OCI-LY7 (cell line): ENCODE results near the gene NEK4. TPM values are rescaled to one million over a fixed set of nuclear protein-coding genes. Genes with fewer than 3 reads are reported as not detected.

Experiments
- BruUV-seq: library from RNA; stranded (reverse); fragments of 400-500 nt; replicated peaks from 2 replicates; lab custom pipeline; 2021; lab: Mats Ljungman, UMichigan
- CTCF ChIA-PET: fragments of 300-600 bp; sonication (Branson Sonifier 250); formaldehyde crosslinking; loops from one replicate; lab custom pipeline; 2022; ENCODE audit warnings: antibody characterized with exemption; ENCODE audit not compliant: unreplicated experiment; lab: Charles Lee
- POLR2A ChIA-PET: fragments of 300-600 bp; sonication (Branson Sonifier 250); formaldehyde crosslinking; loops from one replicate; lab custom pipeline; 2022; ENCODE audit warnings: antibody characterized with exemption; lab: Charles Lee
- DNase-seq: peaks from one replicate; pipeline ENCODE4 v3.0.0-alpha.2; 2015; ENCODE audit warnings: low spot score
- H2AFZ ChIP-seq: fragments of 200-600 bp; sonication (generic), shearing (Covaris generic); 2 replicates; pipeline ENCODE4 v1.6.1; 2014; ENCODE audit warnings: mild to moderate bottlenecking, antibody characterized with exemption, low read length, moderate library complexity
- H3K27ac ChIP-seq: fragments of 200-600 bp; sonication (generic); 2 replicates; pipeline ENCODE4 v1.5.1; 2014; ENCODE audit warnings: mixed run types, low read depth, mild to moderate bottlenecking, moderate library complexity, low read length, inconsistent platforms; ENCODE audit not compliant: poor library complexity, severe bottlenecking
- H3K36me3 ChIP-seq: fragments of 200-600 bp; sonication (generic); 2 replicates; pipeline ENCODE4 v1.6.1; 2014; ENCODE audit warnings: mild to moderate bottlenecking, antibody characterized with exemption, low read length, moderate library complexity, mixed read lengths; ENCODE audit not compliant: insufficient read depth
- H3K4me1 ChIP-seq: fragments of 200-600 bp; sonication (generic); 2 replicates; pipeline ENCODE4 v1.5.1; 2014; ENCODE audit warnings: mild to moderate bottlenecking, low read length; ENCODE audit not compliant: insufficient read depth, poor library complexity, severe bottlenecking
- H3K4me2 ChIP-seq: fragments of 200-600 bp; sonication (generic); 2 replicates; pipeline ENCODE4 v1.6.1; 2014; ENCODE audit warnings: mild to moderate bottlenecking, low read length
- H3K4me3 ChIP-seq: fragments of 200-600 bp; sonication (generic); 2 replicates; pipeline ENCODE4 v1.5.1; 2014; ENCODE audit warnings: mild to moderate bottlenecking, low read depth, low read length; ENCODE audit not compliant: poor library complexity, severe bottlenecking
- H3K79me2 ChIP-seq: fragments of 200-600 bp; sonication (generic); 2 replicates; pipeline ENCODE4 v1.6.1; 2016; ENCODE audit warnings: low read depth, mild to moderate bottlenecking, low read length, moderate library complexity, mixed read lengths; ENCODE audit not compliant: insufficient read depth
- H3K9me2 ChIP-seq: fragments of 200-600 bp; sonication (generic); 2 replicates; pipeline ENCODE4 v1.6.1; 2016; ENCODE audit warnings: mild to moderate bottlenecking, low read length, mixed read lengths; ENCODE audit not compliant: insufficient read depth
- H3K9me3 ChIP-seq: fragments of 200-600 bp; sonication (generic); 2 replicates; pipeline ENCODE4 v1.6.1; 2014; ENCODE audit warnings: mild to moderate bottlenecking, mixed run types, low read length, mixed read lengths
- H4K20me1 ChIP-seq: fragments of 200-600 bp; sonication (generic); 2 replicates; pipeline ENCODE4 v1.6.1; 2014; ENCODE audit warnings: mild to moderate bottlenecking, antibody characterized with exemption, low read length, moderate library complexity, mixed read lengths; ENCODE audit not compliant: insufficient read depth
- EZH2phosphoT487 ChIP-seq: fragments of 200-600 bp; sonication (generic); IDR thresholded peaks from 2 replicates; pipeline ENCODE4 v1.6.1; 2018; ENCODE audit warnings: low read depth, borderline replicate concordance, mild to moderate bottlenecking, mixed run types, antibody characterized with exemption, low read length, moderate library complexity, mixed read lengths
- intact Hi-C: fragments of 100-400 bp; cut with micrococcal nuclease; formaldehyde crosslinking; loops from one replicate; pipeline ENCODE4 v1.10.0; 2022; ENCODE audit not compliant: unreplicated experiment
- total RNA-seq, 2 experiments: library from RNA; depleted of rRNA in 1 of 2; stranded (reverse); fragments of >200 nt in 1 of 2; shearing (Covaris generic) in 1 of 2; gene quantifications; 2 replicates each; pipeline ENCODE4 v1.2.3, GENCODE V29; 2014 to 2022
- TF ChIP-seq, protein P1 (sequence below): fragments of 200-600 bp; sonication (generic); conservative IDR thresholded peaks from 2 replicates; pipeline ENCODE4 v1.5.1; 2014; ENCODE audit warnings: mild to moderate bottlenecking, antibody characterized with exemption, low read length, moderate library complexity, mixed read lengths

Gene NEK4
- total RNA-seq, 2 experiments from 2014 or later: 27.5 to 38.6 TPM

DNA sequence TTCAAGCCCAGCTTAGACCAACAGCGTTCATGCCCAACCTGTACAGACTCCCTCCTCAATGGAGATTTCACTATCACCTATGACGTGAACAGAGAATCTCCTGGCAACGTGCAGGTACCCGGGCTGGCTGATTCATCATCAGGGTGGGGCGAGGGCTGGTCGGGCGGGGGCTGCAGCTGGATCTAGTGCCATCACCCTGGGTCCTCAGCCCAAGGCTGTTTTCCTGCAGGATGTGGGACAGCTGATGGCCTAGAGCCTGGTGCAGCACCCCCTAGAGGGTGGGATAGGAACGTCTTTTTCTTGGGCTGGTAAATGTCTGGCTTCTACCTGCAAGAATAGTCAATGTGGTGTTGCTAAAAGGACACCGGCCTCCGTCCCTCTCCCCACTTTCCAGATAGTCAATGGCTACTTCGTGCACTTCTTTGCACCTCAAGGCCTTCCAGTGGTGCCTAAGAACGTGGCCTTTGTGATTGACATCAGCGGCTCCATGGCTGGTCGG, 28.3 kb upstream of the NEK4 start:
- CTCF ChIA-PET: interaction anchor here (0.9 kb wide), 1 partner anchor 13 kb away, joined by 3 read pairs; no protein-coding TSS in a partner anchor
- no peaks in the 10 kb centered on the region for H4K20me1 ChIP-seq
- POLR2A ChIA-PET: interaction anchor here (0.5 kb wide), 1 partner anchor 631 kb away, joined by 3 read pairs; no protein-coding TSS in a partner anchor
- no peaks in the 10 kb centered on the region for H3K36me3 ChIP-seq
- no peak overlapping the region for H2AFZ ChIP-seq
- no peak overlapping the region for H3K4me2 ChIP-seq
- no peak overlapping the region for H3K4me3 ChIP-seq
- no peak overlapping the region for H3K27ac ChIP-seq
- no peaks in the 10 kb centered on the region for H3K79me2 ChIP-seq
- TF ChIP-seq, protein P1, sequence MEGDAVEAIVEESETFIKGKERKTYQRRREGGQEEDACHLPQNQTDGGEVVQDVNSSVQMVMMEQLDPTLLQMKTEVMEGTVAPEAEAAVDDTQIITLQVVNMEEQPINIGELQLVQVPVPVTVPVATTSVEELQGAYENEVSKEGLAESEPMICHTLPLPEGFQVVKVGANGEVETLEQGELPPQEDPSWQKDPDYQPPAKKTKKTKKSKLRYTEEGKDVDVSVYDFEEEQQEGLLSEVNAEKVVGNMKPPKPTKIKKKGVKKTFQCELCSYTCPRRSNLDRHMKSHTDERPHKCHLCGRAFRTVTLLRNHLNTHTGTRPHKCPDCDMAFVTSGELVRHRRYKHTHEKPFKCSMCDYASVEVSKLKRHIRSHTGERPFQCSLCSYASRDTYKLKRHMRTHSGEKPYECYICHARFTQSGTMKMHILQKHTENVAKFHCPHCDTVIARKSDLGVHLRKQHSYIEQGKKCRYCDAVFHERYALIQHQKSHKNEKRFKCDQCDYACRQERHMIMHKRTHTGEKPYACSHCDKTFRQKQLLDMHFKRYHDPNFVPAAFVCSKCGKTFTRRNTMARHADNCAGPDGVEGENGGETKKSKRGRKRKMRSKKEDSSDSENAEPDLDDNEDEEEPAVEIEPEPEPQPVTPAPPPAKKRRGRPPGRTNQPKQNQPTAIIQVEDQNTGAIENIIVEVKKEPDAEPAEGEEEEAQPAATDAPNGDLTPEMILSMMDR: peak; percentile 80
- no peak for TF ChIP-seq EZH2phosphoT487
- no peaks in the 10 kb centered on the region for H3K9me2 ChIP-seq
- no peaks in the 10 kb centered on the region for H3K9me3 ChIP-seq
- DNase-seq: peak; percentile 41
- H3K4me1 ChIP-seq: no peaks in the 10 kb centered on the region
- no TSS peak for BruUV-seq
- intact Hi-C loops: no loop called here

DNA sequence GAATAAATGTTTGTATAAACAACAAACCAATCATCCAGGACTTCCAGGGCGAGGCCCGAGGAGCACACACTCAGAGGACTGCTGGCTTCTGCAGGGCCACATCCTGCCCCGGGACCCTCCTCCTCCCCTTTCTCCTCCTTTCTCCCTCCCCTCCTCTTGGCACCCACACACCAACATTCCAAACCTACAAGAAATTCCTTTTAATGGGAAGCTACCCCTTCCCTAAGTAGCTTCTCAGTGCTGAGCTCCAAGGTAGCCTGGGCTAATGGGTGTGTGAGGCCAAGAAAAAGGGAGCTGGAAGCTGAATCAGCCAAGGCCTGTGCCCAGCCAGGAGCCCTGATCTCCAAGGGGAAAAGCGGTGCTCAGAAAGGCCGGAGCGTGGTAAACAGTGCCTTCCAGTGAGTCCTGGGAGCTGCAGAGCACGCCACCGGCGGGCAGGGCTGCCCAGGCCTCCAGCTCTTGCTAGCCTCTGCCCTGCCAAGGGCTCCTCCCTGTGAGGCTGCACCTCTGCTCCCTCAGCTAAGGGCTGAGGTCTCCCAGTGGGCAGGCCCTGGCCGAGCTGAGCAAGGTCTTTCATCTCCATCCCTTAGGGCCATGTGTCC, 27.7 kb upstream of the NEK4 start:
- no peaks in the 10 kb centered on the region for H4K20me1 ChIP-seq
- no peaks in the 10 kb centered on the region for H3K4me1 ChIP-seq
- no peak overlapping the region for H2AFZ ChIP-seq
- no peak for TF ChIP-seq EZH2phosphoT487
- TF ChIP-seq, protein P1: no peak
- H3K4me3 ChIP-seq: no peak overlapping the region
- DNase-seq: no peak
- BruUV-seq: no TSS peak
- no peak overlapping the region for H3K27ac ChIP-seq
- ChIA-PET POLR2A (interaction anchor here (0.5 kb wide), 1 partner anchor 631 kb away, joined by 3 read pairs; no protein-coding TSS in a partner anchor), CTCF (interaction anchor here (0.9 kb wide), 1 partner anchor 13 kb away, joined by 3 read pairs; no protein-coding TSS in a partner anchor)
- no peaks in the 10 kb centered on the region for H3K9me3 ChIP-seq
- no peaks in the 10 kb centered on the region for H3K36me3 ChIP-seq
- intact Hi-C loops: no loop called here
- no peaks in the 10 kb centered on the region for H3K79me2 ChIP-seq
- no peak overlapping the region for H3K4me2 ChIP-seq
- H3K9me2 ChIP-seq: no peaks in the 10 kb centered on the region

GRCh38 chr3:52796411-52796810, 25.7 kb upstream of the NEK4 start:
- Histone ChIP-seq H3K4me1 (no peaks in the 10 kb centered on the region), H3K36me3 (no peaks in the 10 kb centered on the region), H3K9me2 (no peaks in the 10 kb centered on the region), H2AFZ (no peak overlapping the region), H3K79me2 (no peaks in the 10 kb centered on the region), H3K4me3 (no peak overlapping the region), H3K4me2 (no peak overlapping the region), H3K9me3 (no peaks in the 10 kb centered on the region), H4K20me1 (no peaks in the 10 kb centered on the region), H3K27ac (no peak overlapping the region)
- ChIA-PET POLR2A (no interaction called here), CTCF (no interaction called here)
- intact Hi-C loops: no loop called here
- no TSS peak for BruUV-seq
- no peak for DNase-seq
- TF ChIP-seq, protein P1: no peak
- no peak for TF ChIP-seq EZH2phosphoT487
